Breast epithelium (tissue), 3 donors: ENCODE measurements around the gene VLDLR.

Source experiments
- POLR2A ChIP-seq: fragments of 450-650 bp; IDR thresholded peaks from one replicate; pipeline ENCODE4 v1.6.1; 2016; ENCODE audit warnings: antibody characterized with exemption, mild to moderate bottlenecking, moderate library complexity
- TF ChIP-seq, protein P1 (sequence below), 3 donors: fragments of 450-650 bp; IDR thresholded peaks; one replicate each; pipeline ENCODE4 v1.5.1; 2016 to 2017; ENCODE audit warnings: antibody characterized with exemption in 3 of 3, mild to moderate bottlenecking in 3 of 3, moderate library complexity in 3 of 3

DNA sequence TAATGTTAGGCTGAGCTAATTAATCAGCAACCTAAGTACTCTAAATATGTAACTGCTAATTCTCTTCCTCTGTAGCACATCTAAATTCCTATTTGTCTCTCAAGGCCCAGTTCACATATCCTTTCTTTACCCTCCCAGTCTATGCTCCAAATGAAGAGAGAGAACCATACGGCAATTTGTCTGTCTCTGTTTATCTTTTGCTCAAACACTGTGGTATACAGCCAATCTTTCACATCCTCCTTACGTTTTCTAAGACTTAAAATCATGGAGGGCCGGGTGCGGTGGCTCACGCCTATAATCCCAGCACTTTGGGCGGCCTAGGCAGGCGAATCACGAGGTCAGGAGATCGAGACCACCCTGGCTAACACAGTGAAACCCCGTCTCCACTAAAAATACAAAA lies 15.8 kb downstream of the VLDLR start:
- TF ChIP-seq, protein P1, sequence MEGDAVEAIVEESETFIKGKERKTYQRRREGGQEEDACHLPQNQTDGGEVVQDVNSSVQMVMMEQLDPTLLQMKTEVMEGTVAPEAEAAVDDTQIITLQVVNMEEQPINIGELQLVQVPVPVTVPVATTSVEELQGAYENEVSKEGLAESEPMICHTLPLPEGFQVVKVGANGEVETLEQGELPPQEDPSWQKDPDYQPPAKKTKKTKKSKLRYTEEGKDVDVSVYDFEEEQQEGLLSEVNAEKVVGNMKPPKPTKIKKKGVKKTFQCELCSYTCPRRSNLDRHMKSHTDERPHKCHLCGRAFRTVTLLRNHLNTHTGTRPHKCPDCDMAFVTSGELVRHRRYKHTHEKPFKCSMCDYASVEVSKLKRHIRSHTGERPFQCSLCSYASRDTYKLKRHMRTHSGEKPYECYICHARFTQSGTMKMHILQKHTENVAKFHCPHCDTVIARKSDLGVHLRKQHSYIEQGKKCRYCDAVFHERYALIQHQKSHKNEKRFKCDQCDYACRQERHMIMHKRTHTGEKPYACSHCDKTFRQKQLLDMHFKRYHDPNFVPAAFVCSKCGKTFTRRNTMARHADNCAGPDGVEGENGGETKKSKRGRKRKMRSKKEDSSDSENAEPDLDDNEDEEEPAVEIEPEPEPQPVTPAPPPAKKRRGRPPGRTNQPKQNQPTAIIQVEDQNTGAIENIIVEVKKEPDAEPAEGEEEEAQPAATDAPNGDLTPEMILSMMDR (IDR thresholded peaks at IDR 0.05), result no peak
- TF ChIP-seq POLR2A, result no peak
